Activated B cell treated with CpG ODN at 0.5 μM for 24 hours (primary cell): ENCODE results near the gene OBSCN. TPM values are rescaled to one million over a fixed set of nuclear protein-coding genes. Genes with fewer than 3 reads are reported as not detected.

Experiments
- ATAC-seq: fragments of 200-7000 bp; cut with Tn5 transposase; one replicate; pipeline ENCODE4 v1.10.0; 2021; ENCODE audit warnings: low read depth, mild to moderate bottlenecking, moderate library complexity
- CTCF ChIA-PET: fragments of 350-600 bp; sonication (Branson Sonifier 250); formaldehyde crosslinking; loops from one replicate; lab custom pipeline; 2021; ENCODE audit warnings: antibody characterized with exemption; lab: Charles Lee
- POLR2A ChIA-PET: fragments of 350-600 bp; sonication (Branson Sonifier 250); formaldehyde crosslinking; loops from one replicate; lab custom pipeline; 2021; ENCODE audit warnings: antibody characterized with exemption; lab: Charles Lee
- DNase-seq: peaks from one replicate; pipeline ENCODE4 v3.0.0; 2022
- H3K27ac Mint-ChIP-seq: one replicate; pipeline ENCODE4 v1.8.0; 2020; ENCODE audit warnings: mixed read lengths
- H3K27me3 Mint-ChIP-seq: one replicate; pipeline ENCODE4 v1.8.0; 2021; ENCODE audit warnings: mixed read lengths
- H3K36me3 Mint-ChIP-seq: one replicate; pipeline ENCODE4 v1.8.0; 2021; ENCODE audit warnings: low read depth, mixed read lengths
- H3K4me1 Mint-ChIP-seq: one replicate; pipeline ENCODE4 v1.8.0; 2021; ENCODE audit warnings: mixed read lengths
- H3K4me3 Mint-ChIP-seq: one replicate; pipeline ENCODE4 v1.8.0; 2020; ENCODE audit warnings: mild to moderate bottlenecking, mixed read lengths
- H3K9me3 Mint-ChIP-seq: one replicate; pipeline ENCODE4 v1.8.0; 2020; ENCODE audit warnings: mixed read lengths
- intact Hi-C: fragments of 100-400 bp; cut with micrococcal nuclease; formaldehyde crosslinking; loops from one replicate; pipeline ENCODE4 v1.15.1; 2024
- total RNA-seq: library from RNA; stranded (reverse); gene quantifications from 2 replicates; pipeline ENCODE4 v1.2.3, GENCODE V29; 2022
- TF ChIP-seq, protein P1 (sequence below): fragments of 200-600 bp; IDR thresholded peaks from one replicate; pipeline ENCODE4 v1.8.0; 2022; ENCODE audit warnings: antibody characterized with exemption, mild to moderate bottlenecking

OBSCN gene
- total RNA-seq, 1 donor from 2014 or later, result 19.8 TPM

DNA sequence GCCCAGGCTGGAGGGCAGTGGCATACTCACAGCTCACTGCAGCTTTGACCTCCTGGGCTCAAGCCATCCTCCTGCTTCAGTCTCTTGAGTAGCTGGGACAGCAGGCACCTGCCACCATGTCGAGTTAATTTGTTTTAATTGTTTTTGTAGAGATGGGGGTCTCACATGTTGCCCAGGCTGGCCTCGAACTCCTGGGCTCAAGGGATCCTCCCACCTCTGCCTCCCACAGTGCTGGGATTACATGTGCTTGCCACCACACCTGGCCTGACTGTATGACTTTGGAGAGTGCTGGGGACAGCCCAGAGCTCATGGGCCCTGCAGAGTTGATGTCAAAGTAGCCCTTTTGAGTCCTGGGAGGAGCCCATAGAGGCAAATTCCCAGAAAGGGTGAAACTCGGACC, 1.8 kb downstream of the OBSCN start:
- Mint-ChIP-seq H3K4me1 (peaks cover 2% of the 10 kb centered on the region), H3K9me3 (no peaks in the 10 kb centered on the region), H3K27ac (no peak overlapping the region), H3K27me3 (no peaks in the 10 kb centered on the region), H3K4me3 (no peak overlapping the region), H3K36me3 (no peaks in the 10 kb centered on the region)
- POLR2A ChIA-PET, result no interaction called here
- CTCF ChIA-PET, result interaction anchor here (1.2 kb wide), 1 partner anchor 10 kb away, joined by 4 read pairs; no protein-coding TSS in a partner anchor
- TF ChIP-seq, protein P1, sequence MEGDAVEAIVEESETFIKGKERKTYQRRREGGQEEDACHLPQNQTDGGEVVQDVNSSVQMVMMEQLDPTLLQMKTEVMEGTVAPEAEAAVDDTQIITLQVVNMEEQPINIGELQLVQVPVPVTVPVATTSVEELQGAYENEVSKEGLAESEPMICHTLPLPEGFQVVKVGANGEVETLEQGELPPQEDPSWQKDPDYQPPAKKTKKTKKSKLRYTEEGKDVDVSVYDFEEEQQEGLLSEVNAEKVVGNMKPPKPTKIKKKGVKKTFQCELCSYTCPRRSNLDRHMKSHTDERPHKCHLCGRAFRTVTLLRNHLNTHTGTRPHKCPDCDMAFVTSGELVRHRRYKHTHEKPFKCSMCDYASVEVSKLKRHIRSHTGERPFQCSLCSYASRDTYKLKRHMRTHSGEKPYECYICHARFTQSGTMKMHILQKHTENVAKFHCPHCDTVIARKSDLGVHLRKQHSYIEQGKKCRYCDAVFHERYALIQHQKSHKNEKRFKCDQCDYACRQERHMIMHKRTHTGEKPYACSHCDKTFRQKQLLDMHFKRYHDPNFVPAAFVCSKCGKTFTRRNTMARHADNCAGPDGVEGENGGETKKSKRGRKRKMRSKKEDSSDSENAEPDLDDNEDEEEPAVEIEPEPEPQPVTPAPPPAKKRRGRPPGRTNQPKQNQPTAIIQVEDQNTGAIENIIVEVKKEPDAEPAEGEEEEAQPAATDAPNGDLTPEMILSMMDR, result no peak
- ATAC-seq (no peak), DNase-seq (no peak)
- intact Hi-C loops, result loop anchor here (10.0 kb wide), 2 partner anchors 275 to 655 kb away; partner anchors contain the start of gene RNF187

DNA sequence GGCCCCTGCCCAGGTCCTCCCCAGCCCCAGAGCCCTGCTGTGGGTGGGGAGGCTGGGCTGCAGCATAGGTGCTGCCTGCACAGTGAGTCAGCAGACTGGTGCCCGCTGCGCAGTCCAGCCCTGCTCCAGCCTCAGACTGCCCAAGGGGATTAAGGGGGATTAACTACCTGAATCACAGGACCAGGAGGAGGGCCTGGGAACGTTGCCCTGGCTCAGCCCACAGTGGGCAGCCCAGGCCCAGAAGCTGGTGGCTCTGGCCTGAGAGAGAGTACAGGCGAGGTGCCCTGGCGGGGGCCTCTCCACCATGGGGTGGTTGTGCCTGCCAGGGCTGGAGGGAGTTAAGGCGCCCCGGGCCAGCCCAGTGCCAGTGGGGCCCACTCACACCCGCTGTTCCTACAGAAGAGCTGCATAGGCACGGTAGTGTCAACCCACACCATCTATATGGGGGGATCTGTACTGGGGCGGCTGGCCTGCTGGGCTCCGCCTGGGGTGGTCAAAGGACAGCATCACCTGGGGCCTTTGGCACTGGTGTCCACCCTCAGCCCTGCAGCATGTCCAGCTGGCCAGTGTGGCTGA, 2.3 kb downstream of the OBSCN start:
- CTCF ChIA-PET, result interaction anchor here (1.2 kb wide), 1 partner anchor 9 kb away, joined by 4 read pairs; no protein-coding TSS in a partner anchor

DNA sequence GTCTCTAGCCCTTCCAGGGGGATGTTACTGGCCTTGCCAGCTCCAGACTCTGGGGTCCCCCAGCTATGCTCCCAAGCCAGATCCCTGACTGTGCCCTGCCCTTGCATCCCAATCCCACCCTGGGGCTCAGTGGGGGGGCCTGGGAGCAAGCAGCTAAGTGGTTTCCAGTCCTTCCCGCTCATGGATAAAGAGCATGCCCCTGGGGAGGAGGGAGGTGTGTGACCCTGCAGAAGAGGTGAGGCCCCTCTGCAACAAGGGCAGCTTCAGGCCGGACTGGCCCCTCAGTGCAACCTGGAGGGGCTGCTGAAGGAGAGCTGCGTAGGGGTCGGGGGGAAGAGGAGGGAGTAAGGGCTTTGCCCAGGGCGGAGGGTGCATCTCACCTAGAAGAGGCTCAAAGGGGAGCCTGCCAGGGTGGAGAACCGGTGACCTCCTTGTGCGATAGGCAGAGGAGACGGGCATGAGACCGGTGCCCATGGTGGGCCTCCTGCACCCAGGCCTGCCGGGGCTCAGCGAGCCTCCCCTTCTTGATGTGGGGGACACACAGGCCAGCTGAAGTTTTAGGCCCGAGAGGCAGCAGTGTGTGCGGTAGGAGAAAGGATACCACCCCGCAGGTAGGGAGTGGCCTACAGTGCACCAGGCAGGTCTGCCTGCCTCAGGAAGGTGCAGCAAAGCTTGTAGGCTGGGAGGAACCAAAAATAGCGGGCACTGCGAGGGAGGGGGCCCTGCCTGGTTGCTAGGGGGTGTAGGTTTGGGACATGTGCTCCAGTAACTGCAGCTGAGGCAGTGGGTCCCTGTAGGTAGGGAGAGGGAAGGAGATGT, 3.1 kb downstream of the OBSCN start:
- ChIA-PET CTCF (interaction anchor here (1.2 kb wide), 1 partner anchor 9 kb away, joined by 4 read pairs; no protein-coding TSS in a partner anchor), POLR2A (no interaction called here)
- Mint-ChIP-seq H3K4me3 (no peak overlapping the region), H3K9me3 (no peaks in the 10 kb centered on the region), H3K27me3 (no peaks in the 10 kb centered on the region), H3K27ac (no peak overlapping the region), H3K36me3 (peaks cover 1% of the 10 kb centered on the region), H3K4me1 (peaks cover 2% of the 10 kb centered on the region)
- DNase-seq, result no peak
- no peak for ATAC-seq
- TF ChIP-seq, protein P1, result no peak
- intact Hi-C loops, result loop anchor here (10.0 kb wide), 2 partner anchors 274 to 656 kb away; partner anchors contain the start of gene RNF187

More for the DNA sequence above, 2.3 kb downstream of the OBSCN start:
- intact Hi-C loops, result loop anchor here (10.0 kb wide), 2 partner anchors 275 to 655 kb away; partner anchors contain the start of gene RNF187
- Mint-ChIP-seq H3K27ac (no peak overlapping the region), H3K36me3 (no peaks in the 10 kb centered on the region), H3K4me1 (peaks cover 2% of the 10 kb centered on the region), H3K4me3 (no peak overlapping the region), H3K9me3 (no peaks in the 10 kb centered on the region), H3K27me3 (no peaks in the 10 kb centered on the region)
- DNase-seq (no peak), ATAC-seq (no peak)
- POLR2A ChIA-PET, result no interaction called here
- TF ChIP-seq, protein P1, result no peak

DNA sequence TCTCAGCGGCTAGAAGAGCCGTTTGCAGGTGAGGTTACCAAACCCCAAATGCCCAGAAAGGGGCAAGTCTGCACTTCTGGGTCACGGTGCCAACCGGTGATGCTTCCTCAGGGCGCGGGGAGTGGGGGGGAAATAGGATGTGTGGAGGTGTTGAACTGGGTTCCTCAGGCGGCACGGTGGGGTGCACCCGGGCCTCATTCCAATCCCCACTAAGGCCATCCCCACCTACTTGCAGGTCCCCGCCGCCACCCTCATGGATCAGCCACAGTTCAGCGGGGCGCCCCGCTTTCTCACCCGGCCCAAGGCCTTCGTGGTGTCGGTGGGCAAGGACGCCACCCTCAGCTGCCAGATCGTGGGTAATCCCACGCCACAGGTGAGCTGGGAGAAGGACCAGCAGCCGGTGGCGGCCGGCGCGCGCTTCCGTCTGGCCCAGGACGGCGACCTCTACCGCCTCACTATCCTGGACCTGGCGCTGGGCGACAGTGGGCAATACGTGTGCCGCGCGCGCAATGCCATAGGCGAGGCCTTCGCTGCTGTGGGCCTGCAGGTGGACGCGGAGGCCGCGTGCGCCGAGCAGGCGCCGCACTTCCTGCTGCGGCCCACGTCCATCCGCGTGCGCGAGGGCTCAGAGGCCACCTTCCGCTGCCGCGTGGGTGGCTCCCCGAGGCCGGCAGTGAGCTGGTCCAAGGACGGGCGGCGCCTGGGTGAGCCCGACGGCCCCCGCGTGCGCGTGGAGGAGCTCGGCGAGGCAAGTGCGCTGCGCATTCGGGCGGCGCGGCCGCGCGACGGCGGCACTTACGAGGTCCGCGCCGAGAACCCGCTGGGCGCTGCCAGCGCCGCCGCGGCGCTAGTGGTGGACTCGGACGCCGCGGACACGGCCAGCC, 3.9 kb downstream of the OBSCN start:
- TF ChIP-seq, protein P1, result no peak
- H3K27me3 Mint-ChIP-seq, result no peaks in the 10 kb centered on the region
- H3K36me3 Mint-ChIP-seq, result peaks cover 3% of the 10 kb centered on the region
- ATAC-seq (no peak), DNase-seq (no peak)
- ChIA-PET POLR2A (no interaction called here), CTCF (no interaction called here)
- intact Hi-C loops, result loop anchor here (2.0 to 10.0 kb wide), 4 partner anchors 195 to 657 kb away; partner anchors contain the start of genes RNF187 and TRIM11
- H3K4me3 Mint-ChIP-seq, result no peak overlapping the region
- H3K9me3 Mint-ChIP-seq, result no peaks in the 10 kb centered on the region
- no peak overlapping the region for H3K27ac Mint-ChIP-seq
- peaks cover 2% of the 10 kb centered on the region for H3K4me1 Mint-ChIP-seq
